ENCODE measurements around the gene KDM6A. TPM values are rescaled to one million over a fixed set of nuclear protein-coding genes. Genes with fewer than 3 reads are reported as not detected.

The KDM6A gene
- total RNA-seq, 1 experiment from 2014 or later: 24.0 TPM

GRCh38 chrX:44829832-44830231, 43.2 kb upstream of the KDM6A start:
- CTCF ChIA-PET: no interaction called here
- Histone ChIP-seq H3K4me1 (ENCODE audit: control insufficient read depth, insufficient read depth, low read length) (no peaks in the 10 kb centered on the region), H3K4me3 (ENCODE audit: low read depth in 2 of 2, low read length in 2 of 2) (no peak overlapping the region), H3K27me3 (ENCODE audit: control insufficient read depth, insufficient read depth, low read length) (no peaks in the 10 kb centered on the region), H3K9me3 (ENCODE audit: control insufficient read depth, insufficient read depth, low read depth, low read length) (no peaks in the 10 kb centered on the region), H3K36me3 (ENCODE audit: control insufficient read depth, insufficient read depth, low read length) (no peaks in the 10 kb centered on the region), H3K27ac (ENCODE audit: low read length) (no peak overlapping the region)
- ATAC-seq (no peak), DNase-seq (ENCODE audit: low read depth, low spot score) (no peak)
- in situ Hi-C loops (cut with HindIII; ENCODE audit: low pct_unique_long_range_greater_than_20kb, low sequenced_read_pairs) (no loop called here), intact Hi-C loops (cut with micrococcal nuclease; ENCODE audit: unreplicated experiment) (no loop called here)
- POLR2A ChIA-PET: no interaction called here
- TF ChIP-seq CTCF (IDR thresholded peaks at IDR 0.05) (no peak), SIN3A (IDR thresholded peaks at IDR 0.05; ENCODE audit: borderline replicate concordance, insufficient read depth, low read depth, low read length) (no peak), TCF7L2 (IDR thresholded peaks at IDR 0.05; ENCODE audit: low read depth, low read length) (no peak), POLR2AphosphoS5 (IDR thresholded peaks at IDR 0.05; ENCODE audit: low read depth, low read length) (no peak)
- TF ChIP-seq, protein P1, sequence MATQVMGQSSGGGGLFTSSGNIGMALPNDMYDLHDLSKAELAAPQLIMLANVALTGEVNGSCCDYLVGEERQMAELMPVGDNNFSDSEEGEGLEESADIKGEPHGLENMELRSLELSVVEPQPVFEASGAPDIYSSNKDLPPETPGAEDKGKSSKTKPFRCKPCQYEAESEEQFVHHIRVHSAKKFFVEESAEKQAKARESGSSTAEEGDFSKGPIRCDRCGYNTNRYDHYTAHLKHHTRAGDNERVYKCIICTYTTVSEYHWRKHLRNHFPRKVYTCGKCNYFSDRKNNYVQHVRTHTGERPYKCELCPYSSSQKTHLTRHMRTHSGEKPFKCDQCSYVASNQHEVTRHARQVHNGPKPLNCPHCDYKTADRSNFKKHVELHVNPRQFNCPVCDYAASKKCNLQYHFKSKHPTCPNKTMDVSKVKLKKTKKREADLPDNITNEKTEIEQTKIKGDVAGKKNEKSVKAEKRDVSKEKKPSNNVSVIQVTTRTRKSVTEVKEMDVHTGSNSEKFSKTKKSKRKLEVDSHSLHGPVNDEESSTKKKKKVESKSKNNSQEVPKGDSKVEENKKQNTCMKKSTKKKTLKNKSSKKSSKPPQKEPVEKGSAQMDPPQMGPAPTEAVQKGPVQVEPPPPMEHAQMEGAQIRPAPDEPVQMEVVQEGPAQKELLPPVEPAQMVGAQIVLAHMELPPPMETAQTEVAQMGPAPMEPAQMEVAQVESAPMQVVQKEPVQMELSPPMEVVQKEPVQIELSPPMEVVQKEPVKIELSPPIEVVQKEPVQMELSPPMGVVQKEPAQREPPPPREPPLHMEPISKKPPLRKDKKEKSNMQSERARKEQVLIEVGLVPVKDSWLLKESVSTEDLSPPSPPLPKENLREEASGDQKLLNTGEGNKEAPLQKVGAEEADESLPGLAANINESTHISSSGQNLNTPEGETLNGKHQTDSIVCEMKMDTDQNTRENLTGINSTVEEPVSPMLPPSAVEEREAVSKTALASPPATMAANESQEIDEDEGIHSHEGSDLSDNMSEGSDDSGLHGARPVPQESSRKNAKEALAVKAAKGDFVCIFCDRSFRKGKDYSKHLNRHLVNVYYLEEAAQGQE (IDR thresholded peaks at IDR 0.05; ENCODE audit: insufficient read depth in 1 of 2, low read depth in 2 of 2, low read length in 1 of 2): no peak
- BruUV-seq (replicated peaks): no TSS peak

DNA sequence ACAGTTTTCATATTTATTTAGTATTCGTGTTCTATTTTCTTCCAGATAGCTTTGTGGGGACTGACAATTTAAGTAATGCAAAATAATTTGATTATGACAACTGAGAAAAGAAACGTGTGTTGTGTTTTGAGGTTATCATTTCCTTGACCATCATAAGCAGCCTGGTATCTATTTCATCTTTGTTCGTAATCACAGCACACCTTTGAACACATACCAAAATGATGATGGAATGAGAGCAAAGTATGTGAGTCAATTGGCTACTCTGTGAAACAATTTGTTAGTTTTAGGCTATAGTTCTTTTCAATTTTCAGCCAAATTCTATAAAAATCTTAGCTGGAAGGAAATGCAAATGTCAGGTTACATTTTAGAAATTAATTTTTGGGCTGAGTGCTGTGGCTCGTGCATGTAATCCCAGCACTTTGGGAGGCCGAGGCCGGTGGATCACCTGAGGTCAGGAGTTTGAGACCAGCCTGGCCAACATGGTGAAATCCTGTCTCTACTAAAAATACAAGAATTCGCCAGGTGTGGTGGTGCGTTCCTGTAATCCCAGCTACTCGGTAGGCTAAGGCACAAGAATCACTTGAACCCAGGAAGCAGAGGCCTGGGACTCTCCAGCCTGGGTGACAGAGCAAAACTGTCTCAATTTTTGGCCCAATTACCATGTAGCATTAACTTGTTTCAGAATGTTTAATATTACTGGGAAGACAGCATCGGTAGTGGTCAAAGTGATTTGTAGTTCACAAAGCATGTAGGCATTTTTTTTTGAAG, 30.3 kb upstream of the KDM6A start:
- Histone ChIP-seq H3K4me1 (ENCODE audit: control insufficient read depth, insufficient read depth, low read length) (no peaks in the 10 kb centered on the region), H3K4me3 (ENCODE audit: low read depth in 2 of 2, low read length in 2 of 2) (no peak overlapping the region), H3K27ac (ENCODE audit: low read length) (no peak overlapping the region), H3K9me3 (ENCODE audit: control insufficient read depth, insufficient read depth, low read depth, low read length) (no peaks in the 10 kb centered on the region), H3K27me3 (ENCODE audit: control insufficient read depth, insufficient read depth, low read length) (no peaks in the 10 kb centered on the region), H3K36me3 (ENCODE audit: control insufficient read depth, insufficient read depth, low read length) (no peaks in the 10 kb centered on the region)
- intact Hi-C loops (cut with micrococcal nuclease; ENCODE audit: unreplicated experiment) (no loop called here), in situ Hi-C loops (cut with HindIII; ENCODE audit: low pct_unique_long_range_greater_than_20kb, low sequenced_read_pairs) (no loop called here)
- peak; percentile 25 for DNase-seq (ENCODE audit: low read depth, low spot score)
- no peak for ATAC-seq
- CTCF ChIA-PET: no interaction called here
- POLR2A ChIA-PET: no interaction called here
- TF ChIP-seq TCF7L2 (IDR thresholded peaks at IDR 0.05; ENCODE audit: low read depth, low read length) (no peak), CTCF (IDR thresholded peaks at IDR 0.05) (no peak)
- no TSS peak for BruUV-seq (replicated peaks)
